Upper lobe of left lung (tissue), 6 donors: Measurements from ENCODE around the gene RHOT1. TPM values are rescaled to one million over a fixed set of nuclear protein-coding genes. Genes with fewer than 3 reads are reported as not detected.
"Not testable (repeated sequence)": the region's sequence is repeated elsewhere in the genome, so short reads cannot be mapped to it uniquely, and the experiment has no call there.

ENCODE experiments used
- ATAC-seq, 2 donors: fragments of 200-7000 bp; cut with Tn5 transposase; one replicate each; pipeline ENCODE4 v1.9.1; 2022; ENCODE audit warnings: mild to moderate bottlenecking in 2 of 2, moderate library complexity in 2 of 2; ENCODE audit not compliant: low FRiP score in 2 of 2
- DNase-seq, 2 donors: peaks; one replicate each; pipeline ENCODE4 v3.0.0-alpha.2; 2019 to 2020
- H3K27ac ChIP-seq, 4 donors: fragments of 200-600 bp; sonication (generic); one replicate each; pipeline ENCODE4 v1.5.1; 2016 to 2019
- H3K27me3 ChIP-seq, 4 donors: fragments of 200-600 bp; sonication (generic); one replicate each; pipeline ENCODE4 v1.5.1; 2017 to 2019
- H3K36me3 ChIP-seq, 4 donors: fragments of 200-600 bp; sonication (generic); one replicate each; pipeline ENCODE4 v1.5.1; 2016 to 2019
- H3K4me1 ChIP-seq, 4 donors: fragments of 200-600 bp; sonication (generic); one replicate each; pipeline ENCODE4 v1.5.1; 2018 to 2019
- H3K4me3 ChIP-seq, 4 donors: fragments of 200-600 bp; sonication (generic); one replicate each; pipeline ENCODE4 v1.5.1; 2017 to 2019; ENCODE audit warnings: mild to moderate bottlenecking in 2 of 4, moderate library complexity in 1 of 4
- H3K9me3 ChIP-seq, 4 donors: fragments of 200-600 bp; sonication (generic); one replicate each; pipeline ENCODE4 v1.5.1; 2018 to 2019
- EP300 ChIP-seq, 4 donors: sonication (generic); formaldehyde crosslinking; IDR thresholded peaks; one replicate each; pipeline ENCODE4 v1.5.1; 2017; ENCODE audit warnings: antibody characterized with exemption in 4 of 4, control low read depth in 2 of 4
- POLR2A ChIP-seq, 4 donors: fragments of 450-650 bp; IDR thresholded peaks; one replicate each; pipeline ENCODE4 v1.5.1; 2016 to 2017; ENCODE audit warnings: antibody characterized with exemption in 4 of 4, mild to moderate bottlenecking in 2 of 4
- POLR2AphosphoS5 ChIP-seq, 2 donors: sonication (generic); formaldehyde crosslinking; IDR thresholded peaks; one replicate each; pipeline ENCODE4 v1.5.1; 2017; ENCODE audit warnings: antibody characterized with exemption in 2 of 2
- WGBS, 2 donors: methylation state at CpG; one replicate each; pipeline ENCODE4 v1.1.5; 2017 to 2018; 5-methylcytosine and 5-hydroxymethylcytosine counted together
- total RNA-seq, 6 donors: library from RNA; depleted of rRNA in 4 of 6; stranded (reverse); fragments of >200 nt in 4 of 6; gene quantifications; one replicate each; pipeline versions ENCODE4 v1.1.0 to v1.2.1, GENCODE V29; 2016 to 2021
- TF ChIP-seq, protein P1 (sequence below), 6 experiments: fragments of 450-650 bp in 4 of 6; fragments of 200-600 bp in 2 of 6; sonication (generic) in 2 of 6; IDR thresholded peaks; one replicate each; pipeline ENCODE4 v1.5.1; 2016 to 2019; ENCODE audit warnings: antibody characterized with exemption in 6 of 6
- donor health status: DM: no; HTN: no; CAD: no; lungs with moderate emphysema.
- donor health status: DM: no; HTN: yes; CAD: no; lungs with severe emphysema.

The RHOT1 gene
- total RNA-seq, 6 donors from 2014 or later, result 37.2 to 110 (median 52.2) TPM

DNA sequence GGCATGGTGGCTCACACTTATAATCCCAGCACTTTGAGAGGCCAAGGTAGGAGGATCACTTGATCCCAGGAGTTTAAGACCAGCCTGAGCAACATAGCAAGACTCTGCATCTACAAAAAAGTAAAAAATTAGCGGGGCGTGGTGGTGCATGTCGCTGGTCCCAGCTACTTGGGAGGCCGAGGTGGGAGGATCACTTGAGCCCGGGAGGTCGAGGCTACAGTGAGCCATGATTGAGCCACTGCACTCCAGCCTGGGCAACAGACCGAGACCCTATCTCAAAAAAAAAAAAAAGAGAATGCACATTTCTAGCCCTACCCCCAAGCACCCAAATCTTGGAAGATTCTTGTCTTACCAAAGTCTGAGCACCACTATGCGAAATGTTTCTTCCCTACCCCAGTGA is 15.6 kb upstream of the RHOT1 start:
- no peak for DNase-seq
- no peak for TF ChIP-seq POLR2AphosphoS5 (IDR thresholded peaks at IDR 0.05)
- H3K4me3 ChIP-seq, result peak overlapping the region in 2 of 4 donors; percentile 61 to 62
- no peak for ATAC-seq
- H3K9me3 ChIP-seq, result no peaks in the 10 kb centered on the region
- 97% methylated on average over 8 of the region's 8 CpGs for WGBS, 2 donors
- H3K27me3 ChIP-seq, result no peaks in the 10 kb centered on the region
- peak overlapping the region; percentile 78 to 91 (median 88) for H3K27ac ChIP-seq
- H3K36me3 ChIP-seq, result no peaks in the 10 kb centered on the region
- H3K4me1 ChIP-seq, result peaks cover 8 to 23% (median 14%) of the 10 kb centered on the region in 4 donors

DNA sequence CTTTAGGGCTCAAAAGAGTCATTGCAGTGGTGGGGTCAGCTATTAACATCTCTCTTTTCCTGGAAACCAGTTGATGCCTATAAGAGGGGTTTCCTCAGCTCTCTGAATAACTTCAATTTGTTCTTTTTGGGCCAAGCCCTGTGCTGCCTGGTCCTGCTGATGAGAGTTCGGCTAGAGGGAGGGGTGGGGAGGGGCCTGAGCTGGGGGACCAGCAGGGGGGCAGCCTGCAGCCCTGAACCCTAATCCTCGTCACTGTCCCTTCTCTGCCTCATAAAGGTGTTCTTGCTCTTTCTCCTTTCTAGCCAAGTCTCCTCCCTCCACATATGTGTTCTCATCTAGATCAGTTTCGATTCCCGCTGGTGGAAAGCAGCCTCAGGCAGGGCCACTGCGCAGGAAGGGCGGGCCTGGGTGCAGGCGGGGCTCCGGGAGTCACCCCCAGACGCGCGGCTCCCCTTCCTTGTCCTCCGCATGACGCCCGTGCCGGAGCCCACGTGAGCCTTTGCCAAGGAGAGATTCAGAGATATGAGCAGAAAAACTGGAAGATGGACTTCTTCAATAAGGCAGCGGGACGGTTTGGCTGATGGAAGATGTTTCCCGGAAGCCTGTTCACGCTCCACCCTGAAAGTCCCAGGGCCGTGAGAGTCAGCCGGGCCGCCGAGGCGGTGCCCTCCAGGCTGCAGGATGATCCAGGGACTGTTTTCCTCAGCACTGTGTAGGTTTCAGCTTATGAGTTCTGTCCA is 15.0 kb upstream of the RHOT1 start:
- Histone ChIP-seq H3K4me3 (peak overlapping the region; percentile 29 to 62 (median 58)), H3K36me3 (no peaks in the 10 kb centered on the region), H3K27me3 (no peaks in the 10 kb centered on the region), H3K4me1 (peaks cover 8 to 23% (median 14%) of the 10 kb centered on the region in 4 donors), H3K9me3 (no peaks in the 10 kb centered on the region), H3K27ac (peak overlapping the region; percentile 78 to 91 (median 88))
- ATAC-seq (peak; percentile 97 to 99), DNase-seq (peak; percentile 92 to 94)
- 1 to 2% methylated on average over 25 of the region's 25 CpGs for WGBS, 2 donors
- TF ChIP-seq POLR2AphosphoS5 (IDR thresholded peaks at IDR 0.05), result peak; percentile 71 to 82
- TF ChIP-seq POLR2A (IDR thresholded peaks at IDR 0.05), result peak in 3 of 4 donors; percentile 39 to 72 (median 55)
- TF ChIP-seq EP300 (IDR thresholded peaks at IDR 0.05), result no peak
- TF ChIP-seq, protein P1, sequence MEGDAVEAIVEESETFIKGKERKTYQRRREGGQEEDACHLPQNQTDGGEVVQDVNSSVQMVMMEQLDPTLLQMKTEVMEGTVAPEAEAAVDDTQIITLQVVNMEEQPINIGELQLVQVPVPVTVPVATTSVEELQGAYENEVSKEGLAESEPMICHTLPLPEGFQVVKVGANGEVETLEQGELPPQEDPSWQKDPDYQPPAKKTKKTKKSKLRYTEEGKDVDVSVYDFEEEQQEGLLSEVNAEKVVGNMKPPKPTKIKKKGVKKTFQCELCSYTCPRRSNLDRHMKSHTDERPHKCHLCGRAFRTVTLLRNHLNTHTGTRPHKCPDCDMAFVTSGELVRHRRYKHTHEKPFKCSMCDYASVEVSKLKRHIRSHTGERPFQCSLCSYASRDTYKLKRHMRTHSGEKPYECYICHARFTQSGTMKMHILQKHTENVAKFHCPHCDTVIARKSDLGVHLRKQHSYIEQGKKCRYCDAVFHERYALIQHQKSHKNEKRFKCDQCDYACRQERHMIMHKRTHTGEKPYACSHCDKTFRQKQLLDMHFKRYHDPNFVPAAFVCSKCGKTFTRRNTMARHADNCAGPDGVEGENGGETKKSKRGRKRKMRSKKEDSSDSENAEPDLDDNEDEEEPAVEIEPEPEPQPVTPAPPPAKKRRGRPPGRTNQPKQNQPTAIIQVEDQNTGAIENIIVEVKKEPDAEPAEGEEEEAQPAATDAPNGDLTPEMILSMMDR (IDR thresholded peaks at IDR 0.05), result no peak

DNA sequence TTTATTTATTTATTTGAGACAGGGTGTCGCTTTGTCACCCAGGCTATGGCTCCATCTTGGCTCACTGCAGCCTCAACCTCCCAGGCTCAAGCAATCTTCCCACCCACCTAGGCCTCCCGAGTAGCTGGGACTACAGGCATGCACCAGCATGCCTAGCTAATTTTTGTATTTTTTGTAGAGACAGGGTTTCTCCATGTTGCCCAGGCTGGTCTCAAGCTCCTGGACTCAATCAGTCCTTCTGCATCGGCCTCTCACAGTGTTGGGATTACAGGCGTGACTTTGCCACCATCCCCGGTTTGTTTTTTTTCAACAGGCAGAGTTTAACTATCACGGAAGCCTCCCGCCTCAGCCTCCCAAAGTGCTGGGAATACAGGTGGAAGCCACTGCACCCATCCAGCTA is 13.8 kb upstream of the RHOT1 start:
- not testable (repeated sequence) for DNase-seq, H3K36me3 ChIP-seq, H3K27me3 ChIP-seq, H3K9me3 ChIP-seq, ATAC-seq
- peak overlapping the region in 3 of 4 donors; percentile 55 to 62 (median 61) for H3K4me3 ChIP-seq
- peak overlapping the region in 3 of 4 donors; percentile 4 to 90 (median 78) for H3K27ac ChIP-seq
- peaks cover 8 to 23% (median 14%) of the 10 kb centered on the region in 4 donors for H3K4me1 ChIP-seq
- 76 to 80% methylated on average over 7 of the region's 7 CpGs for WGBS, 2 donors

DNA sequence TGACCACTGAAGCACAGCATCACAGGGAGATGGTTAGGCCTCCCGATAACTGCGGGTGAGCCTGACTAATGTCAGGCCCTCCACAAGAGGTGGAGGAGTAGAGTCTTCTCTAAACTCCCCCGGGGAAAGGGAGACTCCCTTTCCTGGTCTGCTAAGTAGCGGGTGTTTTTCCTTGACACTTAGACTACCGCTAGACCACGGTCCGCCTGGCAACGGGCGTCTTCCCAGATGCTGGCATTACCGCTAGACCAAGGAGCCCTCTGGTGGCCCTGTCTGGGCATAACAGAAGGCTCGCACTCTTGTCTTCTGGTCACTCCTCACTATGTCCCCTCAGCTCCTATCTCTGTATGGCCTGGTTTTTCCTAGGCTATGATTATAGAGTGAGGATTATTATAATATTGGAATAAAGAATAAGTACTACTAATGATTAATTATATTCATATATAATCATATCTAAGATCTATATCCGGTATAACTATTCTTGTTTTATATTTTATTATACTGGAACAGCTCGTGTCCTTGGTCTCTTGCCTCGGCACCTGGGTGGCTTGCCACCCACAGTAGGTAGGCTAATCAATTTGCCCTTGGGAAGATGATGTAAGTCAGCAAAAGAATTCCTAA is 6.7 kb upstream of the RHOT1 start:
- not testable (repeated sequence) for H3K27me3 ChIP-seq, H3K4me3 ChIP-seq, H3K9me3 ChIP-seq, H3K27ac ChIP-seq, ATAC-seq, H3K36me3 ChIP-seq
- peak in 1 of 2 donors; percentile 59 for DNase-seq
- TF ChIP-seq, protein P1 (IDR thresholded peaks at IDR 0.05), result peak in 5 of 6 experiments; percentile 33 to 60 (median 37)
- peaks cover 0 to 21% (median 2%) of the 10 kb centered on the region in 4 donors for H3K4me1 ChIP-seq
- 56 to 57% methylated on average over 13 to 14 of the region's 14 CpGs for WGBS, 2 donors

DNA sequence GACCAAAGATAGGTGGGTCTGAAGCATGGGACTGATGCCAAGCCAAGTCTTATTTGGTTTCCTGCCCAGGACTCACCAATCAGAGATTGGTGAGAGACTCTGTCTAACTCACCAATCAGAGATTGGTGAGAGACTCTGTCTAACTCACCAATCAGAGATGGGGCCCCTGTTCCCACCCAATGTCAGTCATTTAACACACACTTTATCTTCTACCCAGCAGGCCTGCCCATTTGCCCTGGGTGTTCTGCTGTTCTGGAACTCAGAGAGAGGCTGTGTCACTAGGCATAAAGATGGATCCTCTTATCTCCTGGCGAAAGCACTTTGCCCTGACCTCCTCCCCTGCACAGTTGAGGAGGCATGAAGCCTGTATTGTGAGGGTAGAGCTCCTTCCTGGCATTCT is 5.4 kb upstream of the RHOT1 start:
- Histone ChIP-seq H3K27me3 (no peaks in the 10 kb centered on the region), H3K36me3 (no peaks in the 10 kb centered on the region), H3K4me1 (peaks cover 0 to 28% (median 5%) of the 10 kb centered on the region in 4 donors), H3K4me3 (no peak overlapping the region), H3K9me3 (peaks cover 0 to 6% (median 3%) of the 10 kb centered on the region in 4 donors), H3K27ac (peak overlapping the region in 2 of 4 donors; percentile 4 to 16)
- no peak for DNase-seq
- WGBS, 2 donors, result 67 to 93% methylated on average over 1 of the region's 1 CpG
- TF ChIP-seq POLR2AphosphoS5 (IDR thresholded peaks at IDR 0.05) (no peak), EP300 (IDR thresholded peaks at IDR 0.05) (no peak), POLR2A (IDR thresholded peaks at IDR 0.05) (no peak)
- TF ChIP-seq, protein P1 (IDR thresholded peaks at IDR 0.05), result no peak
- ATAC-seq, result no peak

DNA sequence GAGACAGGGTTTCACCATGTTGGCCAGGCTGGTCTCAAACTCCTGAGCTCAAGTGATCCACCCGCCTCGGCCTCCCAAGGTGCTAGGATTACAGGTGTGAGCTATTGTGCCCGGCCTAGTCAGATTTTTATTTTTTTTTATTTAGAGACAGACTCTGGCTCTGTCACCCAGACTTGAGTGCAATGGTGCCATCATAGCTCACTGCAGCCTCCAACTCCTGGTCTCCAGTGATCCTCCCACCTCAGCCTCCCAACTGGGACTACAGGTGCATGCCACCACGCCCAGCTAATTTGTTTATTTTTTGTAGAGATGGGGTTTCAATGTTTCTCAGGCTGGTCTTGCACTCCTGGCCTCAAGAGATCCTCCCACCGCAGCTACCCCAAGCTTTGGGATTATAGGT is 2.8 kb upstream of the RHOT1 start:
- not testable (repeated sequence) for H3K36me3 ChIP-seq, ATAC-seq
- 85 to 91% methylated on average over 5 of the region's 5 CpGs for WGBS, 2 donors

More for the DNA sequence above, 2.8 kb upstream of the RHOT1 start:
- not testable (repeated sequence) for H3K4me3 ChIP-seq, H3K9me3 ChIP-seq, DNase-seq, H3K27ac ChIP-seq, H3K27me3 ChIP-seq
- peaks cover 12 to 41% (median 18%) of the 10 kb centered on the region in 4 donors for H3K4me1 ChIP-seq
